Measurements from ENCODE around the gene GMPS.

GRCh38 chr3:155956508-155957411, 86.3 kb downstream of the GMPS start:
- no peak for TF ChIP-seq POLR2A (IDR thresholded peaks at IDR 0.05; ENCODE audit: low read length)
- TF ChIP-seq GATA1 (IDR thresholded peaks at IDR 0.05; ENCODE audit: low read depth, low read length) = no peak
